Measurements from ENCODE around the gene AOPEP. TPM values are rescaled to one million over a fixed set of nuclear protein-coding genes. Genes with fewer than 3 reads are reported as not detected.

AOPEP gene
- total RNA-seq, 1 donor from 2014 or later = 305 TPM

DNA sequence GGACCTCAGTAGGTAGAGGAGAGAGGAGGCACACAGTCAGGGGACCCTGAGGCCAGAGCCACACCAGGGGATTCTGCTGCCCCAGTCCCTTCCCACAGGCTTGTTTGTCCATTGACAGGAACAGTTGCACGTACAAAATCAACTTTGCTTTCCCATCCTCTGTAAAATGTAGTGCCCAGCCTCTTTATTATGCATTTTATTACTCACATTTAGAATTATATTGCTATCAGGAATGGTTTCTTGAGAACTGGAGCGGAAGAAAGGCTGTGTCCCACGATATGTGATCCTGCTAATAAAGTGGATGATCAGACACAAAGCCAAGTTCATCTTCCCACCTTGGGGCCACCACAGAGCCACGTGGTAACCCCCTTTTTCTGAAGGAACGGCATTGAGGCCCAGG is 313.6 kb downstream of the AOPEP start:
- DNase-seq (ENCODE audit: extremely low spot score in 2 of 2) = no peak
- no peak for TF ChIP-seq POLR2A (IDR thresholded peaks at IDR 0.05)
- TF ChIP-seq, protein P1, sequence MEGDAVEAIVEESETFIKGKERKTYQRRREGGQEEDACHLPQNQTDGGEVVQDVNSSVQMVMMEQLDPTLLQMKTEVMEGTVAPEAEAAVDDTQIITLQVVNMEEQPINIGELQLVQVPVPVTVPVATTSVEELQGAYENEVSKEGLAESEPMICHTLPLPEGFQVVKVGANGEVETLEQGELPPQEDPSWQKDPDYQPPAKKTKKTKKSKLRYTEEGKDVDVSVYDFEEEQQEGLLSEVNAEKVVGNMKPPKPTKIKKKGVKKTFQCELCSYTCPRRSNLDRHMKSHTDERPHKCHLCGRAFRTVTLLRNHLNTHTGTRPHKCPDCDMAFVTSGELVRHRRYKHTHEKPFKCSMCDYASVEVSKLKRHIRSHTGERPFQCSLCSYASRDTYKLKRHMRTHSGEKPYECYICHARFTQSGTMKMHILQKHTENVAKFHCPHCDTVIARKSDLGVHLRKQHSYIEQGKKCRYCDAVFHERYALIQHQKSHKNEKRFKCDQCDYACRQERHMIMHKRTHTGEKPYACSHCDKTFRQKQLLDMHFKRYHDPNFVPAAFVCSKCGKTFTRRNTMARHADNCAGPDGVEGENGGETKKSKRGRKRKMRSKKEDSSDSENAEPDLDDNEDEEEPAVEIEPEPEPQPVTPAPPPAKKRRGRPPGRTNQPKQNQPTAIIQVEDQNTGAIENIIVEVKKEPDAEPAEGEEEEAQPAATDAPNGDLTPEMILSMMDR (IDR thresholded peaks at IDR 0.05) = no peak
- TF ChIP-seq POLR2AphosphoS5 (IDR thresholded peaks at IDR 0.05; ENCODE audit: insufficient read depth in 1 of 2, low read depth in 1 of 2) = no peak
- H3K27ac ChIP-seq = peak overlapping the region; percentile 58
- no peaks in the 10 kb centered on the region for H3K27me3 ChIP-seq
- H3K4me1 ChIP-seq = peaks cover 87% of the 10 kb centered on the region
- H3K36me3 ChIP-seq = peaks cover 0 to 10% of the 10 kb centered on the region in 2 donors
- H3K9me3 ChIP-seq = no peaks in the 10 kb centered on the region
- intact Hi-C loops (cut with DNase I) = no loop called here
- no peak overlapping the region for H3K4me3 ChIP-seq

DNA sequence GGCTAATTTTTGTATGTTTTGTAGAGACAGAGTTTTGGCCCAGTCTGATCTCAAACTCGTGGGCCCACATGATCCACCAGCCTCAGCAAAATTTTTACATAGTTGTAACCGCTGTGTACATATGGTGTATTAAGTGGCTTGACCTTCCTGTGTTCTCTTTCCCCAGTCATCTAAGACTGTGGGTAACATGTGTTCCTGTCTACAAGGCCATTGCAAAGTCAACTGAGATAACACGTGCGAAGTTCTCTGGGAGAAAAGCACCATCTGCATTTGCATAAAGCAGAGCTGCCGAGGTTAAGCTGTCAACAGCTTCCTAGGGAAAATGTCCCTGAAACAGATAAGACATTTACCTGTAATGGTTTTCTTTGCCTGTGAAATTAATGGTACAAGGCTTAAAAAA is 317.3 kb downstream of the AOPEP start:
- H3K4me1 ChIP-seq = peaks cover 83% of the 10 kb centered on the region
- no peaks in the 10 kb centered on the region for H3K9me3 ChIP-seq
- H3K27me3 ChIP-seq = no peaks in the 10 kb centered on the region
- TF ChIP-seq POLR2AphosphoS5 (IDR thresholded peaks at IDR 0.05; ENCODE audit: insufficient read depth in 1 of 2, low read depth in 1 of 2) (no peak), POLR2A (IDR thresholded peaks at IDR 0.05) (no peak)
- TF ChIP-seq, protein P1 (IDR thresholded peaks at IDR 0.05) = no peak
- no peak overlapping the region for H3K4me3 ChIP-seq
- no peak for DNase-seq (ENCODE audit: extremely low spot score in 2 of 2)
- H3K36me3 ChIP-seq = peaks cover 0 to 6% of the 10 kb centered on the region in 2 donors
- intact Hi-C loops (cut with DNase I) = no loop called here
- peak overlapping the region; percentile 95 for H3K27ac ChIP-seq

DNA sequence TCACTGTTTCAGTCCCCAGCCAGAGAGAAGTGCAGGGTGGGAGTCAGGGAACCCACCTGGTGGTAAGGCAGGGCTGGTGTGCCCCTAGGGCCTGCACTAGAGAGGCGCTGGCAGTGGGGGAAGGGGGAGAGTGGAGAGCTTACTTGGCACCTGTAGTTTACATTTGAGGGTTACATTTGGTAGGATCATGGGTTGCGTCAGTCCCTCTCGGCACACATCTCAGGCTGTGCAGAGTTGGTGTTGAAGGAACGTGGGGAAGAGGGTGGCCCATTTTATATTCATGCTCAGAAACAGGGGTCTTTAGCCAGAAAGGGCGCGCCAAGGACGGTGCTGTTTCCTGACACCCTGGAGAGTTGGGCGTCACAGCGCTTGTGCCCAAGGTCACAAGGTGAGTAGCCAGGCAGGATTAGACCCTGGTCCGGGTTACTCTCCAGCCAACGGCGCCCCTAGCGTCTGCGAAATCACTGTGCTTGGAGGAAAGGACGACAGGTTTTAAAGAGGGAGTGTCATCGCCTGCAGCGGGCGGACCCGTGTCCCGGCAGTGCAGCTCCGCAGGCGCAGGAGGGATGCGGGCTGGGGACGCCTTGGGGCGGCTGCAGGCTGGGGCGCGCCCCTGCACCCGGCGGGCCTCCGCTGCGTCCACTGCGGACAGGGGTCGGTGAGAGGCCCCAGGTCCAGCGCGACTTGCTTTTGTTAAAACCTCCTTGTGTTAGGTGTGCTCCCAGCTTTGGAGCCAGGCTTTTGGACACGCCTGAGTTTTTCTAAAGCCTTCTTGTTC is 318.4 kb downstream of the AOPEP start:
- intact Hi-C loops (cut with DNase I) = no loop called here
- Histone ChIP-seq H3K9me3 (no peaks in the 10 kb centered on the region), H3K4me1 (peaks cover 77% of the 10 kb centered on the region), H3K27ac (peak overlapping the region; percentile 95), H3K27me3 (no peaks in the 10 kb centered on the region), H3K36me3 (peaks cover 0 to 6% of the 10 kb centered on the region in 2 donors), H3K4me3 (peak overlapping the region; percentile 7 to 14)
- no peak for DNase-seq (ENCODE audit: extremely low spot score in 2 of 2)
- TF ChIP-seq POLR2AphosphoS5 (IDR thresholded peaks at IDR 0.05; ENCODE audit: insufficient read depth in 1 of 2, low read depth in 1 of 2) = peak in 1 of 2 donors; percentile 38
- TF ChIP-seq POLR2A (IDR thresholded peaks at IDR 0.05) = no peak
- TF ChIP-seq, protein P1 (IDR thresholded peaks at IDR 0.05) = peak in 2 of 3 experiments; percentile 27 to 41

DNA sequence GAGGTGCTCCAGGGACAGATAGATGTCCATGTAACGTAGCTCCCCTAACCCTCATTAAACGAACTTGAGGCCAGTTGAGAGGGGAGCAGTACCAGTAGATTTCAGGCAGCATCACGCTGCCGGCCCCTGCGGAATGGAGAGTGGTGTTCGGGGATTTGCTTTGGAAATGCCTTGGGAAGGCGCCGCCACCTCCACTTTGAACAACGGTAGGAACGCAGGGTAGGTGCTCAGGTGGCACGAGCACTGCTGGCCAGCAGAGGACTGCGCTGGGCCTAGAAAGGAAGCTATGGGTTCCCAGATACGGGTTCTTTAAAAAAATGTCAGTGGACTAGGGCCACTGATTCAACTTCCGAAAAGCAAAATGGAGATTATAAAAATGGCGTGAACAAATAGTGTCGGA is 319.3 kb downstream of the AOPEP start:
- Histone ChIP-seq H3K4me3 (peak overlapping the region; percentile 4 to 7), H3K36me3 (peaks cover 0 to 6% of the 10 kb centered on the region in 2 donors), H3K4me1 (peaks cover 77% of the 10 kb centered on the region), H3K27ac (peak overlapping the region; percentile 95), H3K27me3 (no peaks in the 10 kb centered on the region), H3K9me3 (no peaks in the 10 kb centered on the region)
- intact Hi-C loops (cut with DNase I) = no loop called here
- no peak for DNase-seq (ENCODE audit: extremely low spot score in 2 of 2)
- TF ChIP-seq POLR2AphosphoS5 (IDR thresholded peaks at IDR 0.05; ENCODE audit: insufficient read depth in 1 of 2, low read depth in 1 of 2) (no peak), POLR2A (IDR thresholded peaks at IDR 0.05) (no peak)
- TF ChIP-seq, protein P1 (IDR thresholded peaks at IDR 0.05) = no peak
